Measurements from ENCODE around the gene TNRC6B. TPM values are rescaled to one million over a fixed set of nuclear protein-coding genes. Genes with fewer than 3 reads are reported as not detected.

The TNRC6B gene
- total and polyA plus RNA-seq, 9 donors, result 7.0 to 21.7 (median 9.7) TPM

DNA sequence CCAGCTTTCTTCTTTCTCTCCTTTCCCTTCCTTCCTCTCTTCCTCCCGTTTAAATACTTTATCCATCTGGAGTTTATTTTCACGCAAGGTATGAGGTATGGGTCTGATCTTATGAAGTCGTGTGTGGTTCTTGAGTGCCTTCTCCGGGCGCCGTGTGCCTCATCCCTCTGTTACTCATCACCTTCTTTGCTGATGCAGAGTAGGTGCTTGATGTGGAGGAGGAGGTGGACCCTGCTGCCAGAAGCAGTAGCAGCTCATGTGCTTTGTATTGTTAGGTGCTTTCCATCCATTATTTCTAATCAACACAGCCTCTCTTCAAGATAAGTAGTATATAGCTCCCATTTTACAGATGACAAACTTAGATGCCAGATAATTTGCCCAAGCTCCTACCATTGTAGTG, 47.0 kb downstream of the TNRC6B start:
- no CpG with 5 or more reads among the region's 6 CpGs for WGBS (ENCODE audit: insufficient coverage)
- Histone ChIP-seq H3K36me3 (ENCODE audit: control insufficient read depth, insufficient read depth, low read length) (peaks cover 4% of the 10 kb centered on the region), H3K4me3 (ENCODE audit: low read length) (no peak overlapping the region), H3K27ac (ENCODE audit: low read length) (no peak overlapping the region), H3K4me1 (ENCODE audit: control insufficient read depth, insufficient read depth, low read length) (peaks cover 14% of the 10 kb centered on the region), H3K27me3 (ENCODE audit: control insufficient read depth, insufficient read depth, low read length) (no peaks in the 10 kb centered on the region), H3K9me3 (replicated peaks; ENCODE audit: control insufficient read depth, low read depth, low read length) (no peaks in the 10 kb centered on the region)
- DNase-seq, result no peak

DNA sequence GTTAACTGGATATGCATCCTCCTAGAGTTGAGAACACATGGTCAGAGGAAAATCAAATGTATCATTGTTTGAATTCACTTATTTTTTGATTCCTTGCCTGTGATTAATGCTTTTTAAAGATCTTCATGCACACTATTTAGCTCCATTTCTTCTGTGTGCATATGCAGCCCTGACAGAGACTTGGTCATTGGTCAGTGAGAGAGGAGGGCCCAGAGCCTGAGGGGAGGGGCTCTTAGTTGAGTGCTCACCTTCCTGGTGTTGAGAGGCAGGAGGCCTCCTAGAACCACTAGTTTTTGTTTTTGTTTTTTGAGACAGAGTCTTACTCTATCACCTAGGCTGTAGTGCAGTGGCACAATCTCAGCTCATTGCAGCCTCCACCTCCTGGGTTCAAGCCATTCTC, 48.9 kb downstream of the TNRC6B start:
- Histone ChIP-seq H3K9me3 (replicated peaks; ENCODE audit: control insufficient read depth, low read depth, low read length) (no peaks in the 10 kb centered on the region), H3K27ac (ENCODE audit: low read length) (no peak overlapping the region), H3K4me1 (ENCODE audit: control insufficient read depth, insufficient read depth, low read length) (no peaks in the 10 kb centered on the region), H3K4me3 (ENCODE audit: low read length) (no peak overlapping the region), H3K36me3 (ENCODE audit: control insufficient read depth, insufficient read depth, low read length) (peaks cover 8% of the 10 kb centered on the region), H3K27me3 (ENCODE audit: control insufficient read depth, insufficient read depth, low read length) (no peaks in the 10 kb centered on the region)
- DNase-seq, result no peak

DNA sequence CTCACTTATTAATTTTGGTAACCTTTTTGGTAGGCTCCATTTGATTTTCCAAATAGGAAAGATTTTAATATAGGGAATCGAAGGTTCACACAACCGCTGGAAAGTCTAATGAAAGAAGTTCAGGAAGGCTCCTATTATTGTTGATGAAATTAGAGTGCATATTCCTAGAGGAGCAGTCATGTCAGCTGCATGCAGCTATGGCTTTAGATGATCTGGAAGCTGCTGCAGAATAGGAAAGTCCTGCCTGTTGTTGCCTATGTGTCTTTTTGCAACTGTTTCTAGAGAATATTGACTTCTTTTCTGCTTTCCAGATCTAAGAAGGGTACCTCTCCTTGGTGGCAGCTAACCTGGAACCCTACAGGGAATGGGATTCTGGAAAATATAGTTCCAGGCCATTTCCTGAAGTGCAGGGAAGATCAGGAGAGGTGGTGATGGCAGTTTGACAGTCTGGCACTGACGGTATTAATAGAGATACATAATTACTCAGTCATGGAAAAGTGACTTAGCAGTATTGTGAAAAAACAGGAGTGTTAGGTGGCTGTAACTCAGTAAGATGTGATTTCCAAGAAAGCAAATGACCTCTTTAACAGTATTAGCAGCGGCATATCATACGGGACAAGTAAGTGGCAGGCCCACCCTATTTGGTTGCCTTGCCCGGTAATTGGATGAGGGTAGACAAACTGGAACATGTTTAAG, 54.0 kb downstream of the TNRC6B start:
- Histone ChIP-seq H3K4me3 (ENCODE audit: low read length) (no peak overlapping the region), H3K4me1 (ENCODE audit: control insufficient read depth, insufficient read depth, low read length) (peaks cover 9% of the 10 kb centered on the region), H3K36me3 (ENCODE audit: control insufficient read depth, insufficient read depth, low read length) (peaks cover 13% of the 10 kb centered on the region), H3K27ac (ENCODE audit: low read length) (no peak overlapping the region), H3K9me3 (replicated peaks; ENCODE audit: control insufficient read depth, low read depth, low read length) (no peaks in the 10 kb centered on the region), H3K27me3 (ENCODE audit: control insufficient read depth, insufficient read depth, low read length) (no peaks in the 10 kb centered on the region)
- no peak for DNase-seq
- WGBS (ENCODE audit: insufficient coverage), result 92% methylated on average over 5 of the region's 6 CpGs

DNA sequence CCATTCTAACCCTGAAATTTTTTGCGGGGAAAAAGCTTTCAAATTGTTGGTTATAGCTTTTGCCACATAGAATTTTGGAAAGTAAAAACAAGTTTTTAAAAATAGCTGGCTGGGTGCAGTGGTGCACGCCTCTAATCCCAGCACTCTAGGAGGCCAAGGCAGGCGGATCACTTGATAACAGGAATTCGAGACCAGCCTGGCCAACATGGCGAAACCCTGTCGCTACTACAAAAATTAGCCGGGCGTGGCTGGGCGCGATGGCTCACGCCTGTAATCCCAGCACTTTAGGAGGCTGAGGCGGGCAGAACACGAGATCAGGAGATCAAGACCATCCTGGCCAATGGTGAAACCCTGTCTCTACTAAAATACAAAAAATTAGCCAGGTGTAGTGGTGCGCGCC, 54.9 kb downstream of the TNRC6B start:
- no peak for DNase-seq
- H3K4me1 ChIP-seq (ENCODE audit: control insufficient read depth, insufficient read depth, low read length), result peaks cover 12% of the 10 kb centered on the region
- H3K27ac ChIP-seq (ENCODE audit: low read length), result no peak overlapping the region
- H3K36me3 ChIP-seq (ENCODE audit: control insufficient read depth, insufficient read depth, low read length), result peaks cover 17% of the 10 kb centered on the region
- H3K9me3 ChIP-seq (replicated peaks; ENCODE audit: control insufficient read depth, low read depth, low read length), result no peaks in the 10 kb centered on the region
- H3K4me3 ChIP-seq (ENCODE audit: low read length), result no peak overlapping the region
- WGBS (ENCODE audit: insufficient coverage), result 90% methylated on average over 12 of the region's 15 CpGs
- no peaks in the 10 kb centered on the region for H3K27me3 ChIP-seq (ENCODE audit: control insufficient read depth, insufficient read depth, low read length)

DNA sequence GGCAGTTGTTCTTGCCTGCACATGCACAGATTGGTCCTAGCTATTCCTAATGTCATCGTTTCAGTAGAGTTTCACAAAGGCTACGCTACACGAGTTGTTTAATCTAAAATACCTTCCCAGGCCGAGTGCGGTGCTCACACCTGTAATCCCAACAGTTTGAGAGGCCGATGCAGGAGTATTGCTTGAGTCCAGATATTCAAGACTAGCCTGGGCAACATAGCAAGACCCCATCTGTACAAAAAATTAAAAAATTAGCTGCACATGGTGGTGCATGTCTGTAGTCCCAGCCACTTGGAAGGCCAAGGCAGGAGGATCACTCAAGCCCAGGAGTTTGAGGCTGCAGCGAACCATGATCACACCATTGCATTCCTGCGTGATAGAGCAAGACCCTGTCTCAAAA, 56.2 kb downstream of the TNRC6B start:
- H3K4me1 ChIP-seq (ENCODE audit: control insufficient read depth, insufficient read depth, low read length), result peaks cover 25% of the 10 kb centered on the region
- H3K9me3 ChIP-seq (replicated peaks; ENCODE audit: control insufficient read depth, low read depth, low read length), result no peaks in the 10 kb centered on the region
- WGBS (ENCODE audit: insufficient coverage), result 91% methylated on average over 5 of the region's 8 CpGs
- DNase-seq, result no peak
- H3K27me3 ChIP-seq (ENCODE audit: control insufficient read depth, insufficient read depth, low read length), result no peaks in the 10 kb centered on the region
- H3K36me3 ChIP-seq (ENCODE audit: control insufficient read depth, insufficient read depth, low read length), result peaks cover 17% of the 10 kb centered on the region
- H3K4me3 ChIP-seq (ENCODE audit: low read length), result no peak overlapping the region
- H3K27ac ChIP-seq (ENCODE audit: low read length), result no peak overlapping the region

DNA sequence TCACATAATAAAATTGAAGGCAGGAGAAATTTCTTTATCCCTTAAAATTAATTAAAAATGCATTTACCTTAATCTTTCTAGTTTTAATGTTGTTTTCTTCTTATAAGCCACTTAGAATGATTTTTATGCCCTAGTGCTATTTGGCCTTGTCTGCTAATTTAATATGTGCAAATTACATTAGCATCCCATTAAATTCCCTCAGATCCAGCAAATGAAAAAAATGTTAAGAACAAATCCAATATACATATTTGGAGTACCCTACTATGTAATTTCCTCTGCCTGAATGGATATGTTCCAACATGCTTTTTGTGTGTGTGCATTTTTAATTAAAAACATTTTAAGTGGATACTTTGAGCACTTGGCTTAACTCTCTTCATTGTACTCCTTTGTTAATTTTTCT, 56.9 kb downstream of the TNRC6B start:
- Histone ChIP-seq H3K27me3 (ENCODE audit: control insufficient read depth, insufficient read depth, low read length) (no peaks in the 10 kb centered on the region), H3K27ac (ENCODE audit: low read length) (no peak overlapping the region), H3K9me3 (replicated peaks; ENCODE audit: control insufficient read depth, low read depth, low read length) (no peaks in the 10 kb centered on the region), H3K4me3 (ENCODE audit: low read length) (no peak overlapping the region), H3K36me3 (ENCODE audit: control insufficient read depth, insufficient read depth, low read length) (peaks cover 12% of the 10 kb centered on the region), H3K4me1 (ENCODE audit: control insufficient read depth, insufficient read depth, low read length) (peaks cover 29% of the 10 kb centered on the region)
- DNase-seq, result no peak

DNA sequence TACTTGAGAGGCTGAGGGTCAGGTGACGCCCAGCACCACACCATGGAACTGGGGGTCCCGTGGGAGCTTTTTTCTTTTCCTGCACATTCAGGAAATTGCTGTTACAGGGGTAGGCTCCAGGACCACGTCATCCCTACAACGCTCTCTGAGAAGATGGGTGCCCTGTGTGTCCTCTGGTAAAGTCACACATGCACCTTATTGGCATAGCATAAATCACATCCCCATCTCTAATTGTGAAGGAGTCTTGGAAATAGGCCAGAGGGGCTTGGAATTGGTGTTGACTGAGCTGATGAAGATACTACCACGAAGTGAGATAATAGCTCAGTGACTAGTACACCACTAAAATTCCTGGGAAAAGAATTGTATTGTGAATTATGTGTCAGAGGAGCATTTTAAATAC, 57.6 kb downstream of the TNRC6B start:
- Histone ChIP-seq H3K9me3 (replicated peaks; ENCODE audit: control insufficient read depth, low read depth, low read length) (no peaks in the 10 kb centered on the region), H3K4me1 (ENCODE audit: control insufficient read depth, insufficient read depth, low read length) (peaks cover 29% of the 10 kb centered on the region), H3K36me3 (ENCODE audit: control insufficient read depth, insufficient read depth, low read length) (peaks cover 11% of the 10 kb centered on the region), H3K4me3 (ENCODE audit: low read length) (no peak overlapping the region), H3K27ac (ENCODE audit: low read length) (no peak overlapping the region), H3K27me3 (ENCODE audit: control insufficient read depth, insufficient read depth, low read length) (no peaks in the 10 kb centered on the region)
- no CpG with 5 or more reads among the region's 5 CpGs for WGBS (ENCODE audit: insufficient coverage)
- no peak for DNase-seq

DNA sequence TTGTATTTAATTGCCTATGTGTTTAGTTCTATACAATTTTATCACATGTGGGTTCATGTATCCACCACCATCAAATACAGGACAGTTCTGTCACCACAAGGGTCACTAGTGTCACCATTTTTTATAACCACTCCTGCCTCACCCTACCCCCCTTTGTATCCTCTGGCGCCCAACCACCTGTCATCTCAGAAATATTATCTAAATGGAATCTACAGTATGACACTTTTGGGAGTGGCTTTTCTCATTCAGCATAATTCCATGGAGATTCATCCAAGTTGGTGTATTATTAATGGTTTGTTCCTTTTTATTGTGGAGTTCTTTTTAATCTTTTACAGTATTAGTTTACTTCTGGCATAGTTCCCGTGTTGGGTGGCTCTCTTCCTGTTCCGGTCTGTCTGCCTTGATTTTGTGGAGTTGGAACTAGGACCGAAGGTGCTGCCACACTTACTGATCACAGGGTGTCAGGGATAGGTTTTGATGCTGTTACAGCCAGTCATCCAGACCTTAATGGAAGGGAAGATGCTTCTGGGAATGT, 58.5 kb downstream of the TNRC6B start:
- DNase-seq, result no peak
- Histone ChIP-seq H3K4me3 (ENCODE audit: low read length) (no peak overlapping the region), H3K4me1 (ENCODE audit: control insufficient read depth, insufficient read depth, low read length) (peaks cover 29% of the 10 kb centered on the region)

DNA sequence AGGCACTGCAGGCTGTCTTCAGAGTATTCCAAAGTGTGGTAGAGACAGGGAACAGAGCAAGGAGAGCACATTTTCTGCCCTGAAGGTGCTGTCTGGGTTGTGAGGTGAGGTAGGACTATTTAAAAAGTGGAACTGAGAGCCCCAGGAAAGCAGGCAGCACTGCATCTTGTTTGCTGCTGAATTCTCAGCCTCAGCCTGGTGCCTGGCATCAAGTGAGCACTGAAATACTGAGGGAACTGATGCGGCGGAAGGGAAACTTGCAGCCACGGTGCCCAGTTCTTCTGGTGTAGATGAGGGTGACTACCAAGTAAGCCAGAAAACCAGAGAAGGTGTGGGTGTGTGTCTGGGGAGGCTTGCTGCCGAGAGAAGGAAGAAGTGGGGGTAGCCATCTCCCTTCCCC, 59.5 kb downstream of the TNRC6B start:
- no peak overlapping the region for H3K4me3 ChIP-seq (ENCODE audit: low read length)
- H3K4me1 ChIP-seq (ENCODE audit: control insufficient read depth, insufficient read depth, low read length), result peaks cover 29% of the 10 kb centered on the region
- H3K36me3 ChIP-seq (ENCODE audit: control insufficient read depth, insufficient read depth, low read length), result peaks cover 9% of the 10 kb centered on the region
- H3K9me3 ChIP-seq (replicated peaks; ENCODE audit: control insufficient read depth, low read depth, low read length), result no peaks in the 10 kb centered on the region
- no peak for DNase-seq
- no peak overlapping the region for H3K27ac ChIP-seq (ENCODE audit: low read length)
- H3K27me3 ChIP-seq (ENCODE audit: control insufficient read depth, insufficient read depth, low read length), result no peaks in the 10 kb centered on the region
- WGBS (ENCODE audit: insufficient coverage), result no CpG with 5 or more reads among the region's 4 CpGs

More for the DNA sequence above, 58.5 kb downstream of the TNRC6B start:
- peaks cover 9% of the 10 kb centered on the region for H3K36me3 ChIP-seq (ENCODE audit: control insufficient read depth, insufficient read depth, low read length)
- H3K9me3 ChIP-seq (replicated peaks; ENCODE audit: control insufficient read depth, low read depth, low read length), result no peaks in the 10 kb centered on the region
- no peak overlapping the region for H3K27ac ChIP-seq (ENCODE audit: low read length)
- WGBS (ENCODE audit: insufficient coverage), result no CpG with 5 or more reads among the region's 4 CpGs
- no peaks in the 10 kb centered on the region for H3K27me3 ChIP-seq (ENCODE audit: control insufficient read depth, insufficient read depth, low read length)

DNA sequence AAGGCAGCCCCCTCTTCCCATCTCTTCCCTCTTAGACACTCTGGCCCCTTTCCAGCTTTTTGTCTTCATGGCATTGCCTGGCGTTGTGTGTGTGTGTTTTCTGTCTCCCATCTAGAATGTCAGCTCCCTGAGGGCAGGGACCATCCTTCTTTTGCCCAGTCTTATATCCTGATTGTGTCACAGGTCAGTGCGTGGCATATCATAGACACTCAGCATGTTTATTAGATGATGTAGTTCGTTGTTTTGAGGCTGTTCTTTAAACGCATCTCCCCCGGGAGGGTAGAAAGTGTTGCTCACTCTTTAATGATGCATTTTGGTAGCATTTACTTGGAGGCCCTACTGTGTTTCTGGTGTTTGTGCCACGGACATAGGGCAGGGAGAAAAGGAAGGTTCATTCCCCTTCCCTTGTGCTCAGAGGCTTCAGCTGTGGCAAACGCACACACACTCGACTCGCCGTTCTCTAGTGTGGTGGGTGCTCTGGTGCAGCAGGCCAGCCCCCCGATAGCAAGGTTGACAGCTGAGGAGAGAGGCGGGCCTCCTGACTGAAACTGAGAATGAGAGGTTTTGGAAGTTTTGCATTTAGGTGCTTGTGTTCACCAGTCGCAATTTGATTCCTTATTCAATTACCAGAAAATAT, 60.2 kb downstream of the TNRC6B start:
- DNase-seq, result no peak
- H3K9me3 ChIP-seq (replicated peaks; ENCODE audit: control insufficient read depth, low read depth, low read length), result no peaks in the 10 kb centered on the region
- 80% methylated on average over 2 of the region's 13 CpGs for WGBS (ENCODE audit: insufficient coverage)
- H3K27me3 ChIP-seq (ENCODE audit: control insufficient read depth, insufficient read depth, low read length), result no peaks in the 10 kb centered on the region
- no peak overlapping the region for H3K4me3 ChIP-seq (ENCODE audit: low read length)
- H3K36me3 ChIP-seq (ENCODE audit: control insufficient read depth, insufficient read depth, low read length), result peaks cover 7% of the 10 kb centered on the region
- H3K27ac ChIP-seq (ENCODE audit: low read length), result no peak overlapping the region
- H3K4me1 ChIP-seq (ENCODE audit: control insufficient read depth, insufficient read depth, low read length), result peaks cover 29% of the 10 kb centered on the region
